Tibial artery (tissue), 4 donors: Measurements from ENCODE around the gene USP49.

Experiments used
- DNase-seq, 2 donors: peaks; one replicate each; pipeline ENCODE4 v3.0.0-alpha.2; 2019
- H3K27ac ChIP-seq, 2 donors: fragments of 200-600 bp; sonication (generic) in 1 of 2; 1 replicate in 1 of 2; 2 replicates in 1 of 2; pipeline ENCODE4 v1.5.1; 2018 to 2019; ENCODE audit warnings: mild to moderate bottlenecking in 1 of 2
- H3K27me3 ChIP-seq, 2 donors: fragments of 200-600 bp; sonication (generic) in 1 of 2; one replicate each; pipeline versions ENCODE4 v1.5.1 to v1.6.0; 2016 to 2019
- H3K36me3 ChIP-seq, 3 donors: fragments of 200-600 bp; sonication (generic) in 2 of 3; one replicate each; pipeline ENCODE4 v1.5.1; 2016 to 2019; ENCODE audit warnings: mild to moderate bottlenecking in 2 of 3
- H3K4me1 ChIP-seq, 4 donors: fragments of 200-600 bp; sonication (generic) in 2 of 4; 1 replicate in 3 of 4; 2 replicates in 1 of 4; pipeline ENCODE4 v1.5.1; 2016 to 2019
- H3K4me3 ChIP-seq, 2 donors: fragments of 200-600 bp; sonication (generic) in 1 of 2; 1 replicate in 1 of 2; 2 replicates in 1 of 2; pipeline ENCODE4 v1.5.1; 2018 to 2019; ENCODE audit warnings: mild to moderate bottlenecking in 2 of 2
- H3K9me3 ChIP-seq, 3 donors: fragments of 200-600 bp; sonication (generic) in 1 of 3; one replicate each; pipeline ENCODE4 v1.5.1; 2016 to 2019
- CTCF ChIP-seq, 2 experiments: fragments of 200-600 bp in 1 of 2; fragments of 450-650 bp in 1 of 2; IDR thresholded peaks; one replicate each; pipeline ENCODE4 v1.5.1; 2017 to 2019; ENCODE audit warnings: antibody characterized with exemption in 2 of 2, mild to moderate bottlenecking in 1 of 2, moderate library complexity in 1 of 2
- intact Hi-C: fragments of 100-400 bp; cut with DNase I; formaldehyde crosslinking; loops from one replicate; pipeline ENCODE4 v1.15.0; 2023; ENCODE audit warnings: low total_unique reads

The USP49 gene

GRCh38 chr6:41759905-41760579 lies 135.1 kb downstream of the USP49 start:
- no peaks in the 10 kb centered on the region for H3K9me3 ChIP-seq
- H3K36me3 ChIP-seq, result no peaks in the 10 kb centered on the region
- intact Hi-C loops, result no loop called here
- no peak for DNase-seq
- no peaks in the 10 kb centered on the region for H3K4me1 ChIP-seq
- H3K27me3 ChIP-seq, result no peaks in the 10 kb centered on the region
- TF ChIP-seq CTCF (IDR thresholded peaks at IDR 0.05), result no peak
- H3K4me3 ChIP-seq, result no peak overlapping the region
- no peak overlapping the region for H3K27ac ChIP-seq

GRCh38 chr6:41759106-41759904 lies 135.9 kb downstream of the USP49 start:
- Histone ChIP-seq H3K27ac (no peak overlapping the region), H3K27me3 (no peaks in the 10 kb centered on the region), H3K4me1 (no peaks in the 10 kb centered on the region), H3K9me3 (no peaks in the 10 kb centered on the region), H3K4me3 (no peak overlapping the region), H3K36me3 (no peaks in the 10 kb centered on the region)
- intact Hi-C loops, result no loop called here
- DNase-seq, result no peak
- TF ChIP-seq CTCF (IDR thresholded peaks at IDR 0.05), result no peak

GRCh38 chr6:41758641-41759035 lies 136.5 kb downstream of the USP49 start:
- H3K4me1 ChIP-seq, result no peaks in the 10 kb centered on the region
- H3K4me3 ChIP-seq, result no peak overlapping the region
- no peaks in the 10 kb centered on the region for H3K36me3 ChIP-seq
- no peak for DNase-seq
- no peaks in the 10 kb centered on the region for H3K27me3 ChIP-seq
- intact Hi-C loops, result no loop called here
- no peak overlapping the region for H3K27ac ChIP-seq
- TF ChIP-seq CTCF (IDR thresholded peaks at IDR 0.05), result no peak
- H3K9me3 ChIP-seq, result no peaks in the 10 kb centered on the region

- no peak overlapping the region for H3K4me3 ChIP-seq
- DNase-seq, result no peak
- intact Hi-C loops, result no loop called here
- TF ChIP-seq CTCF (IDR thresholded peaks at IDR 0.05), result no peak
- H3K27ac ChIP-seq, result no peak overlapping the region
- H3K9me3 ChIP-seq, result no peaks in the 10 kb centered on the region
- H3K27me3 ChIP-seq, result no peaks in the 10 kb centered on the region
- no peaks in the 10 kb centered on the region for H3K36me3 ChIP-seq
- no peaks in the 10 kb centered on the region for H3K4me1 ChIP-seq
Measured at GRCh38 chr6:41757931-41758640, 137.1 kb downstream of the USP49 start.

- intact Hi-C loops, result no loop called here
- H3K4me3 ChIP-seq, result no peak overlapping the region
- no peaks in the 10 kb centered on the region for H3K36me3 ChIP-seq
- H3K27ac ChIP-seq, result no peak overlapping the region
- DNase-seq, result no peak
- no peaks in the 10 kb centered on the region for H3K9me3 ChIP-seq
- no peak for TF ChIP-seq CTCF (IDR thresholded peaks at IDR 0.05)
- no peaks in the 10 kb centered on the region for H3K27me3 ChIP-seq
- no peaks in the 10 kb centered on the region for H3K4me1 ChIP-seq
Measured at GRCh38 chr6:41757271-41757670, 137.9 kb downstream of the USP49 start.
